CD4-positive, alpha-beta memory T cell (primary cell): ENCODE results near the gene OR1B1. TPM values are rescaled to one million over a fixed set of nuclear protein-coding genes. Genes with fewer than 3 reads are reported as not detected.
A peak's percentile ranks its signal among the peaks of the same experiment; 100 is the strongest.

Experiments
- CTCF ChIA-PET: fragments of 350-600 bp; sonication (Branson Sonifier 250); formaldehyde crosslinking; loops from one replicate; lab custom pipeline; 2021; ENCODE audit warnings: inconsistent platforms; ENCODE audit not compliant: partially characterized antibody; lab: Charles Lee
- POLR2A ChIA-PET: fragments of 350-600 bp; sonication (Branson Sonifier 250); formaldehyde crosslinking; loops from one replicate; lab custom pipeline; 2021; ENCODE audit not compliant: partially characterized antibody; lab: Charles Lee
- DNase-seq, 5 donors: peaks; one replicate each; pipeline versions ENCODE4 v3.0.0 to v3.0.0-alpha.2; 2020 to 2022; ENCODE audit warnings: mixed read lengths in 1 of 5
- H3K27ac ChIP-seq: one replicate; pipeline ENCODE4 v1.7.0; 2013; ENCODE audit warnings: low read depth, low read length
- H3K27me3 ChIP-seq: 2 replicates; pipeline ENCODE4 v1.7.0; 2013; ENCODE audit warnings: mild to moderate bottlenecking, low read length, moderate library complexity; ENCODE audit not compliant: insufficient read depth
- H3K36me3 ChIP-seq: 2 replicates; pipeline ENCODE4 v1.7.0; 2013; ENCODE audit warnings: mild to moderate bottlenecking, low read length, moderate library complexity; ENCODE audit not compliant: insufficient read depth
- H3K4me1 ChIP-seq: 2 replicates; pipeline ENCODE4 v1.7.0; 2013; ENCODE audit warnings: mild to moderate bottlenecking, low read length, moderate library complexity; ENCODE audit not compliant: insufficient read depth
- H3K4me3 ChIP-seq, 2 donors: one replicate each; pipeline ENCODE4 v1.7.0; 2013; ENCODE audit warnings: low read length in 2 of 2, mild to moderate bottlenecking in 1 of 2
- H3K9me3 ChIP-seq, 2 donors: one replicate each; pipeline ENCODE4 v1.7.0; 2013; ENCODE audit warnings: low read length in 2 of 2, control low read depth in 1 of 2; ENCODE audit not compliant: control insufficient read depth in 1 of 2
- H3K27ac Mint-ChIP-seq, 7 donors: one replicate each; pipeline ENCODE4 v1.8.0; 2020 to 2021; ENCODE audit warnings: mixed read lengths in 7 of 7, mild to moderate bottlenecking in 6 of 7, inconsistent platforms in 3 of 7, moderate library complexity in 3 of 7
- H3K27me3 Mint-ChIP-seq, 2 donors: one replicate each; pipeline ENCODE4 v1.8.0; 2020 to 2021; ENCODE audit warnings: mixed read lengths in 2 of 2
- H3K36me3 Mint-ChIP-seq, 2 donors: one replicate each; pipeline ENCODE4 v1.8.0; 2020 to 2021; ENCODE audit warnings: mixed read lengths in 2 of 2, inconsistent platforms in 1 of 2, mild to moderate bottlenecking in 1 of 2
- H3K4me1 Mint-ChIP-seq, 4 donors: one replicate each; pipeline ENCODE4 v1.8.0; 2020 to 2021; ENCODE audit warnings: mixed read lengths in 4 of 4, mild to moderate bottlenecking in 1 of 4
- H3K4me3 Mint-ChIP-seq, 8 donors: one replicate each; pipeline ENCODE4 v1.8.0; 2020 to 2021; ENCODE audit warnings: mixed read lengths in 8 of 8, mild to moderate bottlenecking in 7 of 8, moderate library complexity in 6 of 8, inconsistent platforms in 3 of 8
- H3K9me3 Mint-ChIP-seq, 8 donors: one replicate each; pipeline ENCODE4 v1.8.0; 2020 to 2021; ENCODE audit warnings: mixed read lengths in 8 of 8, mild to moderate bottlenecking in 5 of 8, inconsistent platforms in 3 of 8, moderate library complexity in 1 of 8
- intact Hi-C: fragments of 100-400 bp; cut with micrococcal nuclease; formaldehyde crosslinking; loops from one replicate; pipeline ENCODE4 v1.15.1; 2023
- polyA plus RNA-seq, 2 donors: library from polyadenylated mRNA; unstranded; fragments of 300-500 nt; fragmentation: Illumina TruSeq; gene quantifications; one replicate each; pipeline ENCODE4 v1.2.3, GENCODE V29; 2021
- total RNA-seq, 2 experiments: library from RNA; stranded (reverse); gene quantifications; one replicate each; pipeline ENCODE4 v1.2.3, GENCODE V29; 2021

The OR1B1 gene
- total RNA-seq (not detected), polyA plus RNA-seq (not detected)

GRCh38 chr9:122657527-122657926 lies at the start of gene OR1B1:
TSS of gene OR1B1 (minus strand) at chr9:122657627.
- Mint-ChIP-seq H3K4me1 (no peaks in the 10 kb centered on the region), H3K27me3 (peaks cover 6 to 9% of the 10 kb centered on the region in 2 donors), H3K27ac (no peak within 1 kb of the TSS), H3K36me3 (no peaks in the 10 kb centered on the region), H3K4me3 (no peak within 1 kb of the TSS), H3K9me3 (peaks cover 0 to 3% (median 0%) of the 10 kb centered on the region in 8 donors)
- POLR2A ChIA-PET: no interaction called here
- CTCF ChIA-PET: interaction anchor here (1.4 kb wide), 1 partner anchor 159 kb away, joined by 3 read pairs; no protein-coding TSS in a partner anchor
- Histone ChIP-seq H3K9me3 (no peaks in the 10 kb centered on the region), H3K27me3 (no peaks in the 10 kb centered on the region), H3K4me1 (no peaks in the 10 kb centered on the region), H3K4me3 (no peak within 1 kb of the TSS), H3K36me3 (no peaks in the 10 kb centered on the region), H3K27ac (no peak within 1 kb of the TSS)
- intact Hi-C loops: no loop called here
- DNase-seq: no peak

GRCh38 chr9:122695696-122696095 lies 38.3 kb upstream of the OR1B1 start:
- DNase-seq: no peak
- no peak overlapping the region for H3K27ac Mint-ChIP-seq
- peaks cover 0 to 1% of the 10 kb centered on the region in 2 donors for H3K27me3 Mint-ChIP-seq
- H3K9me3 ChIP-seq: no peaks in the 10 kb centered on the region
- H3K4me3 Mint-ChIP-seq: no peak overlapping the region
- no peak overlapping the region for H3K27ac ChIP-seq
- no peaks in the 10 kb centered on the region for H3K36me3 ChIP-seq
- POLR2A ChIA-PET: no interaction called here
- H3K27me3 ChIP-seq: no peaks in the 10 kb centered on the region
- intact Hi-C loops: no loop called here
- CTCF ChIA-PET: no interaction called here
- no peaks in the 10 kb centered on the region for H3K36me3 Mint-ChIP-seq
- H3K4me1 Mint-ChIP-seq: no peaks in the 10 kb centered on the region
- no peaks in the 10 kb centered on the region for H3K4me1 ChIP-seq
- no peak overlapping the region for H3K4me3 ChIP-seq
- peaks cover 0 to 29% (median 20%) of the 10 kb centered on the region in 8 donors for H3K9me3 Mint-ChIP-seq

- Mint-ChIP-seq H3K36me3 (no peaks in the 10 kb centered on the region), H3K27me3 (no peaks in the 10 kb centered on the region), H3K9me3 (peaks cover 0 to 68% (median 43%) of the 10 kb centered on the region in 8 donors), H3K27ac (no peak overlapping the region), H3K4me1 (no peaks in the 10 kb centered on the region), H3K4me3 (no peak overlapping the region)
- ChIA-PET POLR2A (no interaction called here), CTCF (no interaction called here)
- no peak for DNase-seq
- H3K27me3 ChIP-seq: no peaks in the 10 kb centered on the region
- no peak overlapping the region for H3K4me3 ChIP-seq
- intact Hi-C loops: no loop called here
- peaks cover 0 to 6% of the 10 kb centered on the region in 2 donors for H3K9me3 ChIP-seq
- no peaks in the 10 kb centered on the region for H3K4me1 ChIP-seq
- no peaks in the 10 kb centered on the region for H3K36me3 ChIP-seq
- H3K27ac ChIP-seq: no peak overlapping the region
Observed at GRCh38 chr9:122684851-122685250, 27.4 kb upstream of the OR1B1 start.

GRCh38 chr9:122672481-122672880 lies 15.1 kb upstream of the OR1B1 start:
- no peak for DNase-seq
- Mint-ChIP-seq H3K27ac (no peak overlapping the region), H3K36me3 (peaks cover 0 to 7% of the 10 kb centered on the region in 2 donors), H3K9me3 (peaks cover 4 to 37% (median 24%) of the 10 kb centered on the region in 8 donors), H3K27me3 (peaks cover 0 to 4% of the 10 kb centered on the region in 2 donors), H3K4me3 (no peak overlapping the region), H3K4me1 (no peaks in the 10 kb centered on the region)
- Histone ChIP-seq H3K9me3 (no peaks in the 10 kb centered on the region), H3K4me3 (no peak overlapping the region), H3K27me3 (no peaks in the 10 kb centered on the region), H3K4me1 (no peaks in the 10 kb centered on the region), H3K27ac (no peak overlapping the region), H3K36me3 (no peaks in the 10 kb centered on the region)
- intact Hi-C loops: no loop called here
- POLR2A ChIA-PET: no interaction called here
- CTCF ChIA-PET: no interaction called here

GRCh38 chr9:122661416-122661815 lies 4.0 kb upstream of the OR1B1 start, which contains the start of gene OR1L1:
TSS of gene OR1L1 (plus strand) at chr9:122661716. CDS start at chr9:122661716, 0 bp downstream.
- ChIA-PET CTCF (no interaction called here), POLR2A (no interaction called here)
- no peaks in the 10 kb centered on the region for H3K4me1 ChIP-seq
- H3K27me3 Mint-ChIP-seq: peaks cover 7 to 11% of the 10 kb centered on the region in 2 donors
- DNase-seq: no peak
- intact Hi-C loops: no loop called here
- H3K4me3 ChIP-seq: no peak within 1 kb of the TSS
- H3K4me1 Mint-ChIP-seq: no peaks in the 10 kb centered on the region
- H3K36me3 Mint-ChIP-seq: no peaks in the 10 kb centered on the region
- no peaks in the 10 kb centered on the region for H3K9me3 ChIP-seq
- H3K9me3 Mint-ChIP-seq: peaks cover 5 to 11% (median 7%) of the 10 kb centered on the region in 8 donors
- no peak within 1 kb of the TSS for H3K27ac Mint-ChIP-seq
- H3K36me3 ChIP-seq: no peaks in the 10 kb centered on the region
- no peaks in the 10 kb centered on the region for H3K27me3 ChIP-seq
- H3K27ac ChIP-seq: no peak within 1 kb of the TSS
- H3K4me3 Mint-ChIP-seq: peak within 1 kb of the TSS in 1 of 8 donors; percentile 16

- CTCF ChIA-PET: no interaction called here
- Mint-ChIP-seq H3K4me1 (no peaks in the 10 kb centered on the region), H3K27me3 (peaks cover 0 to 3% of the 10 kb centered on the region in 2 donors), H3K27ac (no peak overlapping the region), H3K4me3 (no peak overlapping the region), H3K9me3 (peaks cover 0 to 3% (median 0%) of the 10 kb centered on the region in 8 donors), H3K36me3 (no peaks in the 10 kb centered on the region)
- intact Hi-C loops: no loop called here
- Histone ChIP-seq H3K27me3 (no peaks in the 10 kb centered on the region), H3K4me1 (no peaks in the 10 kb centered on the region), H3K27ac (no peak overlapping the region), H3K36me3 (no peaks in the 10 kb centered on the region), H3K4me3 (no peak overlapping the region), H3K9me3 (no peaks in the 10 kb centered on the region)
- POLR2A ChIA-PET: no interaction called here
- DNase-seq: no peak
Observed at GRCh38 chr9:122656378-122656777, 1.0 kb downstream of the OR1B1 start.

- H3K27me3 ChIP-seq: no peaks in the 10 kb centered on the region
- H3K4me3 ChIP-seq: no peak overlapping the region
- H3K27ac Mint-ChIP-seq: no peak overlapping the region
- no peaks in the 10 kb centered on the region for H3K4me1 ChIP-seq
- H3K27ac ChIP-seq: no peak overlapping the region
- no peaks in the 10 kb centered on the region for H3K9me3 ChIP-seq
- no peaks in the 10 kb centered on the region for H3K4me1 Mint-ChIP-seq
- DNase-seq: no peak
- no peaks in the 10 kb centered on the region for H3K36me3 ChIP-seq
- H3K36me3 Mint-ChIP-seq: no peaks in the 10 kb centered on the region
- intact Hi-C loops: no loop called here
- CTCF ChIA-PET: no interaction called here
- peaks cover 7 to 8% of the 10 kb centered on the region in 2 donors for H3K27me3 Mint-ChIP-seq
- peaks cover 0 to 47% (median 18%) of the 10 kb centered on the region in 8 donors for H3K9me3 Mint-ChIP-seq
- no peak overlapping the region for H3K4me3 Mint-ChIP-seq
- POLR2A ChIA-PET: no interaction called here
Observed at GRCh38 chr9:122642226-122642625, 15.2 kb downstream of the OR1B1 start.
